ENCODE data around the gene DMPK. TPM values are rescaled to one million over a fixed set of nuclear protein-coding genes. Genes with fewer than 3 reads are reported as not detected.

The DMPK gene, protein sequence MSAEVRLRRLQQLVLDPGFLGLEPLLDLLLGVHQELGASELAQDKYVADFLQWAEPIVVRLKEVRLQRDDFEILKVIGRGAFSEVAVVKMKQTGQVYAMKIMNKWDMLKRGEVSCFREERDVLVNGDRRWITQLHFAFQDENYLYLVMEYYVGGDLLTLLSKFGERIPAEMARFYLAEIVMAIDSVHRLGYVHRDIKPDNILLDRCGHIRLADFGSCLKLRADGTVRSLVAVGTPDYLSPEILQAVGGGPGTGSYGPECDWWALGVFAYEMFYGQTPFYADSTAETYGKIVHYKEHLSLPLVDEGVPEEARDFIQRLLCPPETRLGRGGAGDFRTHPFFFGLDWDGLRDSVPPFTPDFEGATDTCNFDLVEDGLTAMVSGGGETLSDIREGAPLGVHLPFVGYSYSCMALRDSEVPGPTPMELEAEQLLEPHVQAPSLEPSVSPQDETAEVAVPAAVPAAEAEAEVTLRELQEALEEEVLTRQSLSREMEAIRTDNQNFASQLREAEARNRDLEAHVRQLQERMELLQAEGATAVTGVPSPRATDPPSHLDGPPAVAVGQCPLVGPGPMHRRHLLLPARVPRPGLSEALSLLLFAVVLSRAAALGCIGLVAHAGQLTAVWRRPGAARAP
- 169 and 191 TPM in 2 replicates for total RNA-seq

GRCh38 chr19:45782162-45782691 lies at the start of gene DMPK:
Gene DMPK (minus strand): TSS chr19:45782490. CDS start chr19:45782352, 138 bp downstream.

DNA sequence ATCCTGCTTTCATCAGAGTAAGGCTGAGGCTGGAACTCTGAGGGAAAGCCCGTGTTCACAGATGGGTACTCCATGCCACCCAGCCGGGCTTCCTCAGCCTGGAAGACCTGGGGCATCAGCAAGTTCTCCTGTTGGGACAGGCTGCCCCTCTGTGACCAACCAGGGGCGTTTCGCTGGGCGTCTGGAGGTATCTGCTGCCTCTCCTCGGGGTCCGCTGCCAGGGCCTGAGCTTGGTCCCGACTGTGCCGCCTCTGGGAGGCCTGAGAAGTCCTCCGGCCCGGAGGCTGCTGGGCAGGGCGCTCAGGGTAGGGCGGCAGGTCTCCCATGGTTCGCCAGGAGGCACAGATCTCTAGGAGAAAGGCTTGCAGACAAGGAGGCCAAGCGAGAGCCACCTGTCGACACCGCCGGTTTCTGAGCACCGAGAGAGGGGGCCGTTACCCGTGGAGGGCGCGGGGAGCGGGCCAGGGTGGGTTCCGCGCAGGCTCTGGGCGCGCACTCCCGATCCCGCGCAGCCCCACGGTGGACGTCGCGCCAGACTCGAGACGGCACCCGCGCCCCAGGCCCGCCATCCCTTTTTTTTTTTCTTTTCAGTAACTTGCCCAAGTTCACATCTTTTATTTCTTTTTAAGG lies 32.7 kb upstream of the DMPK start, which contains the start of gene RSPH6A:
TSS of gene RSPH6A (minus strand) at position 458 of the 630 bp plus-strand sequence. CDS start at position 326, 132 bp downstream.

GRCh38 chr19:45792470-45793177 lies 10.3 kb upstream of the DMPK start, which contains the start of gene DMWD:
Gene DMWD (minus strand): TSS chr19:45792845. CDS start chr19:45792756, 89 bp downstream.

GRCh38 chr19:45768984-45769782 lies 13.1 kb downstream of the DMPK start, which contains the start of gene SIX5:
Gene SIX5 (minus strand): TSS chr19:45769252. CDS start chr19:45768844, 408 bp downstream.

GRCh38 chr19:45733160-45733810 lies 49.0 kb downstream of the DMPK start, which contains the start of gene MEIOSIN:
Gene MEIOSIN (plus strand): TSS chr19:45733439. CDS start chr19:45735377, 1,938 bp downstream.

DNA sequence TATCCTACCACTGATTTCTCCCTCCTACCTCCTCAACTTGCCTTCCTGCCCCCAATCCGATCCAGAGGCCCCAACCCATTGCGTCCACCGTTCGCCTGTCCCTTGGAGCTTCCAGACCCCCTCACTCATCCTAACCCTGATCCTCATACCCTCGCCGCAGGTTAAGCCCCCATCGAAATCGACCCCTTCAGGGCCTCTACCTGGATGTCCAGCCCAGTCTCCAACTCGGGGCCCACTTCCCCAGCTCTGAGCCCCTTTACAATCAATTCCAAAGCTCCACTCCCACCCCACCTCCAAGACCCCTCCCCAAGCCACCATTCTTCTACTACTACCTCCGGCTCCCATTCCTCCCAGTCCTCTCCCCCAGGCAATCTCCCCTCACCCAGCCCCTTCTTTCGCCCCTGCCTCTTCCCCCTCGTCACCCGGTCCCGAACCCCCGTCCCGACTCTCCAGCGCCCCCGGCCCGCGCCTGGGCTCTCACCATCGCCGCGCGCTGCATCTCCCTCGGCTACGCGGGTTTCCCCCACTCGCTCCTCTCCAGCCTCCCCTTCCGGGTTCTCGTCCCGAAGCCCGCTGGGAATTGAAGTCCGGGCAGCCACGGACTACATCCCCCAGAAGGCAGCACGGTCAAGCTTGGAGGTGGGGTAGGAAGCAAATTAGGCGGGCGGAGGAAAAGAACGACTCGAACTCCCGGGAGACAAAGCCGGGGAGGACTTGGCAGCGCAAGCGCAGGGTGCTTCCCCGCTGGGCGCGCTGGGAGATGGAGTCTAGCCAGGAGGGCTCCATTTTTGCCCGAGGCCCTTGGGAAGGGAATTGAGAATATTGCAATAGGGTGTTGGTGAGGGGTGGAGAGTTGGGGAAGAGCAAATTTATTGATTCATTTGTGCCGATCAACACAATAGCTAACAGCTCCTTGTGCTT lies 51.7 kb downstream of the DMPK start, which contains the start of gene FBXO46:
TSS of gene FBXO46 (minus strand) at position 529 of the 921 bp plus-strand sequence. CDS start 17,401 bp downstream, outside the sequence.

Other genes with a start within 250 kb of the DMPK start
- 4.4 TPM in 2 replicates for gene OPA3, start 197.7 kb downstream of the DMPK start, total RNA-seq
- 0.40 and 0.99 TPM in 2 replicates for gene GPR4, start 180.3 kb downstream of the DMPK start, total RNA-seq
- gene EML2, start 143.1 kb downstream of the DMPK start, total RNA-seq, result 46.1 and 55.6 TPM in 2 replicates
- 0.12 and 0.26 TPM in 2 replicates for gene GIPR, start 114.3 kb downstream of the DMPK start, total RNA-seq
- gene SNRPD2, start 90.5 kb downstream of the DMPK start, total RNA-seq, result 676 and 796 TPM in 2 replicates
- gene QPCTL, start 89.8 kb downstream of the DMPK start, total RNA-seq, result 7.2 and 9.4 TPM in 2 replicates
- gene FBXO46, start 51.6 kb downstream of the DMPK start, total RNA-seq, result 2.2 and 2.8 TPM in 2 replicates
- not detected in 2 replicates for gene MEIOSIN, start 49.1 kb downstream of the DMPK start, total RNA-seq
- 5.5 and 6.0 TPM in 2 replicates for gene SIX5, start 13.2 kb downstream of the DMPK start, total RNA-seq
- 32.6 and 34.7 TPM in 2 replicates for gene DMWD, start 10.4 kb upstream of the DMPK start, total RNA-seq
- gene RSPH6A, start 32.8 kb upstream of the DMPK start, total RNA-seq, result 0.12 and 0.13 TPM in 2 replicates
- 25.2 and 29.5 TPM in 2 replicates for gene SYMPK, start 80.7 kb upstream of the DMPK start, total RNA-seq
- gene FOXA3, start 81.8 kb upstream of the DMPK start, total RNA-seq, result not detected in 2 replicates
- 17.8 and 21.4 TPM in 2 replicates for gene IRF2BP1, start 103.7 kb upstream of the DMPK start, total RNA-seq
- gene MYPOP, start 120.1 kb upstream of the DMPK start, total RNA-seq, result 0.53 and 1.1 TPM in 2 replicates
- gene NANOS2, start 132.3 kb upstream of the DMPK start, total RNA-seq, result not detected in 2 replicates
- gene NOVA2, start 191.4 kb upstream of the DMPK start, total RNA-seq, result 0.12 and 0.13 TPM in 2 replicates
- gene CCDC61, start 213.0 kb upstream of the DMPK start, total RNA-seq, result 4.8 and 6.2 TPM in 2 replicates
- gene PGLYRP1, start 240.6 kb upstream of the DMPK start, total RNA-seq, result not detected in 2 replicates